HG03460 (cell line): ENCODE results near the gene RGSL1.

Source experiments
- ATAC-seq: cut with Tn5 transposase; IDR thresholded peaks from one replicate; pipeline ENCODE4 v1.9.1; 2021; ENCODE audit not compliant: unreplicated experiment

Gene RGSL1

DNA sequence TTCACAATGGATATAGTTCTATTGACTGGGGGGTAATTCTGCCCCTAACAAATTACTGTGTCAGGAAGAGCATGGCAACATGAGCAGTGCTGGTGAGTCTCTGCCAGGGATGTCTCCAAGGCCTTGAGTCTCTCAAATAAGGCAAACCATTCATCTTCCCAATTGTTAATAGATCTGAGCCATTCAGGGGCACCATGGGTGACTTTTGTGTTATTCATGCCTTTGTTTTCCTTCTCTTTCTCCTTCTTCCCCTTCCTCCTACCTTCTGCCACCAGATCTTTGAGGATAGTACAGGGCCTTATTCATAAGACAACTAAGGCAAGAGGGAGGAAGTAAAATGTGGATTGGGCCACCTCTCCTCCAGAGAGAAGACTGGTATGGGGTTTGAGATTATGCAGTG, at the start of gene RGSL1:
Gene RGSL1, plus strand, starts transcription at position 60 of the 400 bp plus-strand sequence. Its CDS starts 20 bp downstream, at position 80.
- no peak for ATAC-seq

DNA sequence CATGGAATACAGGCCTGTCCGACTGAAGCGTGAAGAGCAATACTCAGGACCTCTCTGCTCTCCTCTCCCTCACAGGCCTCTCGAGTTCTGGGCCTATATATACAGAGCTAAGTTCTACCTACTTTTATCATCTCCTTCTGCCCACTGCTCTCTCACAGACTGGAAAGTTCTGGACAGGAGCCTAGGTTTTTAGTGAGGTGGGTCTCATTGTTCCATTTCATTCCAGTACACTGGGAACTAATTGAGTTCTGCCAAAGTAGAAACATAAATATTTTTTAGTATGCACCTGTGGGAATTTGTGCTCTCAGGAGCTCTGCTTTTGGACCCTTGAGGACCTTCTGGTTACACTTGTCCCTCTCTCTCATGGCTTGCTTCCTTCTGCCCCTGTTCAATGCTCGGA, 49.4 kb upstream of the RGSL1 start, which contains the start of gene TEDDM1:
Gene TEDDM1, minus strand, starts transcription at position 101 of the 400 bp plus-strand sequence. CDS start 182 bp downstream, outside the sequence.
- no peak for ATAC-seq

DNA sequence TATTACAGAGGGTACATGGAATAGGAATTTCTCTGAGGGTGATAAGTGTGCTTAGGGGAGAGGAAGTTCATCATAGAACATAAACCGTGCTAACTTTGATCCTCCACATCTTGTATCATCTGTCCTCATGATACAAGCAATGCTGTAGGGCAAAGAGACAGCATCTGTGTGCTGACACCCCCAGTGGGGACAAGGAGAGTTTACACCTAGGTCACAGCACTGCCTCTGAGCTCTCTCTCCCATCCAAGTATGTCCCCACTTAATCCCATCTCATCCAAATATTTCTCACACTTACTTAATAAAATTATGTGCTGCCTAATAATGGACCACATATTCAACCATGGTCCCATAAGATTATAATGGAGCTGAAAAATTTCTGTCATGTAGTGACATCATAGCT, 45.2 kb upstream of the RGSL1 start:
- no peak for ATAC-seq

DNA sequence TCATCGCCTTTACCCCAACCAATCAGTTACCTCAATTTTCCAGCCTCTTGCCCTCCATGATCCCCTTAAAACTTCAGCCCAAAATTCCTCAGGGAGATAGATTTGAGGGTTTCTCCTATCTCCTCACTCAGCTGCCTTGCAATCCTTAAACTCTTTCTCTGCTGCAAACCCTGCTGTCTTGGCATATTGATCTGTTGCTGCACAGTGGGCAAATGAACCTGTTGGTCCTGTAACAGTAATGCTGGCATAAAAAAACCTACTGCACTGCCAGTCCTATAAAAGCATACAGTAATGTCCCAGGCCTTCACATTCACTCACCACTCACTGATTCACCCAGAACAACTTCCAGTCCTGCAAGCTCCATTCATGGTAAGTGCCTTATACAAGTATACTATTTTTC, 44.4 kb upstream of the RGSL1 start:
- no peak for ATAC-seq

DNA sequence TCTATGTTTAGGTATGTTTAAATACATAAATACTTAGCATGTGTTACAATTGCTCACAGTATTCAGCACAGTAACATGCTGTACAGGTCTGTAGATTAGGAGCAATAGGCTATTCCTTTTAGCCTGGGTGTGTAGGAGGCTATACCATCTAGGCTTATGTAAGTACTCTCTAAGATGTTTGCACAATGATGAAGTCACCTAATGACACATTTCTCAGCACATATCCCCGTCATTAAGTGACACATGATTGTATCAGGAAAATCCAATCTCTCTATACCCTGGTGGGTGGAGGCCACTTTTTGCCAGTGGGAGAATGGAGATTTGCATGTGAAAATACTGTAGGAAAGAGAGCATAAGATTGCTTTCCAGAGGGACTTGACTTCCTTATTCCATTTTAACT, 43.9 kb upstream of the RGSL1 start:
- ATAC-seq, result no peak

DNA sequence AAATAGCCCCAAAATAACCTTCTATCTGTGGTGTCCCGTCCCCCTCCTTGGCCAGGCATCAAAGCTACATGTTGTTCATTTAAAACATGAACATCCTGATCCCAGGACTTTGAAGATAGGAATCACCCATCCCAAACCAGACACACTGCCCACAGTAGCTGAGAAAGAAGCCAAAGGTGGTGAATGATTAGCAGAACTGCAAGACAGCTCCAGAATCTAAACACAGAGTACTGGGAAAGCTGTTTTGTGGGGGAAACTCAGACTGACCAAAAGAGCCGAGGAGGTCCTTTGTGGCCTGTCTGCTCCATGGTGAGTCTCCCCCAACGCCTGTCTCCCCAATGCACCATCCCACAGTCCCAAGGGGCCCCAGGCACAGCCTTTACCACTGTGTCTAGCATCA, 42.2 kb upstream of the RGSL1 start:
- no peak for ATAC-seq

DNA sequence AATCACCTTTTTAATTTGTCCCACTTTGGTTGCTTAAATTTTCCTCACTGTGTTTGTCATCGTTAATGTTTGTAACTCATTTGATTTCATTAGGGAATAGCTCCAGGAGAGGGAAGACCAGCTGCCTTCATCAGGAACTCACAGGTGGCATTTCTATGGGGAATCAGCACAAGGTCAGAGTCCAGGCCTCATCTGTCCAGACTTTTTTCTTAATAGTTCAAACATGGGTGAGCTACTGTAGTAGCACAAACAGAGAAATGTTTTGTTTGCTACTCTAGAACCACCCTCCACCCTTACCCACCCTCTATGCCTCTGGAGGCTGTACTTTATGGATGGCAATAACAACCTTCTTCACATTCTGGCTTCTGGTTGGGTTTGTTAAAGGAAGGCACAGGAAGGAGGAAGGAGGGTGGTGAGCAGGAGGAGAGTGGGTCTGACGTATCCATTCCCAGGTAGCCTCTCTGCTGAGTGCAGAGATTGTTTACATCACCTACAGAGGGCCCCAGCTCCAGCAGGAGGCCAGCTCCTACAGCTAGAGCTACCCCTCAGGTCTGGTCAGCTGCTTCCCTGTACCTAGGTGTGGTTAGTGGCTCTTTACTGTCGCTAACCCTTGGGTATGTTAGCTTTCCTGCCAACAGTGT, 41.4 kb upstream of the RGSL1 start:
- no peak for ATAC-seq

DNA sequence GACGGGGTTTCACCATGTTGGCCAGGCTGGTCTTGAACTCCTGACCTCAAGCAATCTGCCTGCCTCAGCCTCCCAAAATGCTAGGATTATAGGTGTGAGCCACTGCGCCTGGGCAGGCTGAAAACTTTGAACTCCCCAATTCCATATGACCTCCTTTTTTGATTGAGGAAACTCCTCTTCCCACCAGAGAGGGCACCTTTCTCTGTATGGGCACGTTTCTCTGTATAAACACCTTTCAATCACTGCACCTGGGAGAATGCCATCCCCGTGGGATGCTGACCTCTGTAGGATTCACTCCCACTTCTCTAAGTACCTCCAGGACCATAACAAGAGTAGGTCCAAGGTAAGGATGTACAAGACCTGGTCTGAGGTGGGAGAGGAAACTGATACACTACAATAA, 39.8 kb upstream of the RGSL1 start:
- no peak for ATAC-seq

DNA sequence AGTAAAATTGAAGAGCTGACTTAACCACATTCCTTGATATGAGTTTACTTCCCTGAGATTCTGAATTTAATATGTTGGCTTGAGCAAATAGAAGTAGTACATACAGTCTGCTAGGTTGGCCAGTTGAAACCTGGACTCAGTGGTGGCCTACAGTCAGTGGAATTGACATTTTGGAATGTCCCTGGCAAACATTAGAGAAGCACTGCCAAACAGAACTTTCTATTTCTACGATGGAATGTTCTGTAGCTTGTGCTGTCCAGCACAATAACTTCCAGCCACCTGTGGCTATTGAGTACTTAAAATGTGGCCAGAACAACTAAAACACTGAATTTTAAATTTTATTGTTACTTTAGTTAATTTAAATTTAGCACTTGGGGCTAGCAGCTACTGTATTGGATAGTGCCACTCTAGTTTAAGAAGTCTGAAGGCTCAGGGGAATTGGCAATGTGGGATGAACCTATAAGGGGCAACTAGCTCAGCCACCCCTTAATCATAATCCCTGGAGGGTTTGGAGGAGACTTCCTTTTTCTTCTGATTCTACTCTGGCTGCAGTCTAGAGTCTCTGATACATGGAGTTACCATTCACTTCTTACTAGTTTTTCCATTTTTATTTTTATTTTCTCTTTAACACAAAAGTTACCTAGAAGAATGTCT, 39.2 kb upstream of the RGSL1 start:
- ATAC-seq, result no peak

DNA sequence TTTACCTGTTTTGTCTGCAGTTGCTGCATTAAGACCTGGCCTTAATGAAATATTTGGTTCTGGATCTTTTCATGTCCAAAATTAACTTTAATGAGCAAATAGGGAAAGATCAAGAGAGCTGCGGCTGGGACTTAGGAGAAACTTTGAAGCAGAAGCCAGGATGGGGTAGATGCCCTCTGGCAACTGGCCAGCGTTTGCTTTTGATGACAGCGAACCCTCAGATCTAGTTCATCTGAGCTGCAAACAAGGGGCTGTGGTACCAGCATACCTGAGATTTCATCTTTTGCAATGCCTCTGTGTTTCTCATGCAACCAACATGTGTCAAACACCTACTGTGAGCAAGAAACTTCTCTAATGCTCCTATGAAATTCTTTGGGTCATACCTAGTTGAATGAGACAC, 36.5 kb upstream of the RGSL1 start:
- no peak for ATAC-seq

DNA sequence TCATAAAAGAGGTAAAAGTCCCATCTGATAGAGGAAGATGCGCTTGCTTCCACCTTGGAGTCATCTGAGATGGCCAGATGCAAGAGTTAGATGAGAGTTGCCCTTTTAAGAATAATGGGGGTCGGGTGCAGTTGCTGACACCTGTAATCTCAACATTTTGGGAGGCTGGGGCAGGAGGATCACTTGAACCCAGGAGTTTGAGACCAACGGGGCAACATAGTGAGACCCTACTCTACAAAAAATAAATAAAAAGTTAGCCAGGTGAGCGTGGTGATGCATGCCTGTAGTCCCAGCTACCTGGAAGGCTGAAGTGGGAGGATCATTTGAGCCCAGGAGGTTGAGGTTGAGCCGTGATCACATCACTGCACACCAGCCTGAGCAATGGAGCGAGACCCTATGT, 36.0 kb upstream of the RGSL1 start:
- ATAC-seq, result no peak

DNA sequence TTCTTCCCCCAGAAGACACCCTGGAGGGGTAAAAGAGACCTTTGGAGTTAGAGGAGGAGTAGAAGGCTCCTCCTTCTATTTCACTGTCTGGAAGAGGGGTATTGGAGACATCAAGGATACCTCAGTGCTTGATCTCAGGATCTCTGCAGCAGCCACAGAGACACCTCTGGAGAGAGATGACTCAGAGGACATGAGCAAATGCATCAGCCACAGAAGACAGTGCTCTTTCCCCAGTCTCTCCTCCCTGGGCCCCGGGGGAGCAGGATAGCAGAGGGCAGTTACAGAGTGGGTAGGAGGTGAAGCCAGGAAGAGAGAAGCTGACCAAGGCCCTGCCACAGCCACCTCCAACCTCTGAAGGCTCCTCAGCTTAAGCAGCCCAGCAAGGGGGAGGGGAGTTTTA, 34.2 kb upstream of the RGSL1 start:
- ATAC-seq, result no peak

DNA sequence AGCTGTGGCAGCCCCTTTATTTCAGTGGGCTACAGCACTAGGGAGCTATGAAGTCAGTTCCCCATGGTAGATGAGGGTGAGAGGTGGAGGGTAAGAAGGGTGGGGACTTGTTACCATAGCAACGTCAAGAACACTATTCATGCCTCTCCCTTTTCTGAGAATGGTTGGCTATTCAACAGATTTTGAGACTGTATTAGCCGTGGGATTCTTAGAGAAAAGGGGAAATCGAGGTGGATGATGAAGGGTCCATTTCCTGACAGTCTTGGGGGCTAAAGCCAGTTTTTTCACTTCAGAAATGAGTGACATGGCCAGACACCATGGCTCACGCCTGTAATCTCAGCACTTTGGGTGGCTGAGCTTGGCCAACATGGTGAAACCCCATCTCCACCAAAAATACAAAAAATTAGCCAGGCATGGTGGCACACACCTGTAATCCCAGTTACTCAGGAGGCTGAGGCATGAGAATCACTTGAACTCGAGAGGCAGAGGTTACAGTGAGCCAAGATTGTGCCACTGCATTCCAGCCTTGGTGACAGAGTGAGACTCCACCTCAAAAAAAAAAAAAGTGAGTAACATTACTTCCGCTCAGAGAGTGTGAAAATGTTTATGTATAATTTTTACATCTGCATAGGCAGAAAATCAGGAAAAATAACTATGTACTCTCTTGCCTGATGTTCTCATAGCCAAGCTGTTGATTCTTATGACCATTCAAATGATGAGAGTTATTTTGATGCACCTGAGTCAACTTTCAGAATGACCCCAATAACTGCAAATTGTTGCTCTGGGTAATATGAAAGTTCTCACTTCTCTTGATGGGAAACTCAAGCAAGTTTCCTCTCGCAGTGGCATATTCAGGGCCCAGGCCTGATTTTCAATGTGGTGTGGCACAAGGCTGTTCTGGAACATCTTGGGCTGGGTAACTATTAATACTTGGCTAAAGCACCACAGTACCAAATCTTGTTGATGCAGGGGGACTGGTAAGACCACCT, 23.2 kb upstream of the RGSL1 start:
- peak; percentile 68 for ATAC-seq

DNA sequence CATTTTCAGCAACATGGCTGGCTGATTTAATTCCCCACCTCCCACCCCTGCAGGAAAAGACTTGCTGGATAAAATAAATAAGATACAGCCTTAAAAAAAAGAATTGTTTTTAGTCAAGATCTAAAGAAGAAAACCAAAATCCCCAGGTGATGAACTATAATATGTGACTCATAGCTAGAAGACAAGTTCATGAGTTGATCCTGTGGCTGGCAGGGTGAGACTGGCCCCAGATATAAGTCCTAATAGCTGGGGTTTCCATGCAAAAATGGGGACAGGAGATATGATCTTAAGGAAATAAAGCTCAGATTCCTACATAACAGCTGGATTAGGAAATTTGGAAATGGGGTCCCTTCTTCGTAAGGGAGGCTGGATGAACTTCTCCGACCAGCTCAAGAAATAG, 21.9 kb upstream of the RGSL1 start:
- ATAC-seq, result no peak

DNA sequence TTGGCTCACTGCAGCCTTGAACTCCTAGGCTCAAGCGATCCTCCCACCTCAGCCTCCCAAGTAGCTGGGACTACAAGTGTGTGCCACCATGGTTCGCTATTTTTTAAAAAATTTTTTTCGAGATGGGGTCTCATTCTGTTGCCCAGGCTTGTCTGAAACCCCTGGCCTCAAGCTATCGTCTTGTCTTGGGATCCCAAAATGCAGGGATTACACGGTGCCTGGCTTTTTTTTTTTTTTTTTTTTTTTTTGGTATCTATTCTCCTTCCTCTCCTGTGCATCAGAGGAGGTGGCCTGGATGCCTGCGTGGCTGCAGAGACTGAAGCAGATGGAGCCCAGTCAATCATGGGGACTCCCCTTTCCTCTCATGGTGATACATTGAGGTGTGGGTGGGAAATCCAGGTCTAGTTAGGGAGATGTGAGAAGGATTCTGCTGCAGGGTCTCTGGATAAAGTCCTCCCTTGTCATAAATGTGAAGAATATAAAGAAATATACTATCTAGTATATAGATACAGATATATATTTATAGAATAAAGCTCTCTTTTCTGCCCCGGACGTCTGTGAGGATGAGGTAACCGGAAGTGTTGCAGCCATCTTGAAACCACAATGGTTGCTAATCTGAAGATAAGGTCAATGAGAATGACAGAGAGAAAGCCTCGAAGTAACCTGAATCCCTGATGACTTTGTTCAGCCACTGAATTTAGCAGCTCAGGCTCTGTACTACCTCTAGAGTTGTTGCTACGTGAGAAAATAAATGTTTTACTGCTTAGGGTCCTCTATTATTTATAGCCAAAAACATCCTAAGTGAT, 19.5 kb upstream of the RGSL1 start:
- no peak for ATAC-seq

DNA sequence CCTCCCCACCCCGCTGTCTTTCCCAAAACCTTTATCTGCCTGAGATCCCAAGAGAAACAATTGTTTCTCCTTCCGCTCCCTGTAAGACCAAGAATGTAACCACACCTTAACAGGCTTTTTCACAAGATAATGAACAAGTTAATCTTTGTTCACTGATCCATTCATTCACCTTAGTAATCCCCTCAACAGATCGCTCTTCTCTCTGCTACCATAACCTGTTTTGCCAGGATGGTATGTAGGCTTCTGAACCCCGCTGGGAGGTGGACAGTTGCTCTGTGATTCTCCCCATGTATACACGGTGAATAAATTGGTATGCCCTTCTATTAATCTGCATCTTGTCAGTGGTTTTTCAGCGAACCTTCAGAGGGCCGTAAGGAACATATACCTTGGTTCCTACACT, 18.7 kb upstream of the RGSL1 start:
- no peak for ATAC-seq

DNA sequence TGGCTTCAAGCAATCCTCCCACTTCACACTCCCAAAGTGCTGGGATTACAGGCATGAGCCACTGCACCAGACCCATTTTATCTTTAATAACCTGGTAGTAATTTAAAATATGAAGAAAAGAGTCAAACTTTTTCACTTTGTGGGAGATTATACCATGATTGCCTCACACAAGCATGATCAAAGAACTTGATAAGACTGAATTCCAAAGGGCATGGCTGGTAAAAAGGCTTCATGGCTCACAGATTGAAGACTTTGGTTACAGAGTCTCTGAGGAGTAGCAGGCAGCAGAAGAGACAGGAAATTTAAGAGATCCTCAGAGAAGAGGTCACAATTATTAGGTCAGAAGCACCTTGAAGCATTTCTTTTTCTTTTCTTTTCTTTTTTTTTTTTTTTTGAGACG, 16.4 kb upstream of the RGSL1 start:
- ATAC-seq, result no peak

DNA sequence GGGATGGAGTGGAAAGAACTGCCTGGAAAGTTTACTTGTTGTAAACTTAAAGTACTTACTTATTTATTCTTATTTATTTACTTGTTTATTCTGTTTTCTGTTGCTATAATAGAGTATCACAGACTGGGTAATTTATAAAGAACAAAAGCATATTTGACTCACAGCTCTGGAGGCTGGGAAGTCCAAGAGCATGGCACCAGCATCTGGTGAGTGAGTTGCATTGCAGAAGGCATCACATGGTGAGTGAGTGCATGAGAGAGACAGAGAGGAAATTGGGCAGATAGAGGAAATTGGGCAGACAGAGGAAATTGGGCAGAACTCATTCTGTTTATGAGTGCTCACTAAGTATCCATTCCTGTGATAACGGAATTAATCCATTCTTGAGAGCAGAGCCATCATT, 11.6 kb upstream of the RGSL1 start:
- no peak for ATAC-seq

DNA sequence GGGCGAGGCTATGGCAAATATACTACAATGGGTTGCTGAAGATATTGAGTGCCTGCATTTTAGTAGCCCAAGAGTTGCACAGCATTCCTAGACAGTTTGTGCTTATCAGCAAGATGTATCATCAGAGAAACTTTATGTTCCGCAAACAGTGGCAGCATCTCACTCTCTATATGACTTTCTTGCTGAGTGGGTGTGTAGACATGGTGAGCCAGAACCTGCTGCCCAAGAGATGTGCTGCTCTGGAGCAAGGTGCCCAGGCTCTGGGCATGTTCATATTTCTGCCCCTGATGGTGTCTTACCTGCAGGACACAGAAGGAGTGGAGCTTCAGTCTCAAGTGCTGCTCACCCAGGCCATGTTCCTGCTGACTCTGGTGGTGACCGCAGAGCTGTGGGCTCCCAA, 8.2 kb upstream of the RGSL1 start:
- ATAC-seq, result no peak

DNA sequence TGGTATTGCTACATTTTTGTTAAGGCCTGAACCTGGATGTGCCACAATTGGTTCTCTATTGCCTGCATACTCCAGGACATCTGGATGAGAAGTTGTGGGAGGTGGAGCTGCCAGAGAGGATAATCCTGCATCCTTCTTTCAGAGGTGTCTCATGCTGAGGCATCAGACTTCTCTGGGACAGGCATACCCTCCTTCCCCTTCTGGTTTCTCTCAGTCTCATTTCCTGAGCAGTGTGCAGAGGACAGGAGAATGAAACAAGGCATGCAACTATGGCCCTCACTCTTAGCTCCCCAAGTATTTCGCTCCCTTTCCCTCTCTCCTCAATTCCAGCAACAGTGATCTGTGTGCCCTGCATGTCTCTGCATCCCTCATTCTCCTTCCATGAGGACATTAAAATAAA, 7.6 kb upstream of the RGSL1 start:
- no peak for ATAC-seq

DNA sequence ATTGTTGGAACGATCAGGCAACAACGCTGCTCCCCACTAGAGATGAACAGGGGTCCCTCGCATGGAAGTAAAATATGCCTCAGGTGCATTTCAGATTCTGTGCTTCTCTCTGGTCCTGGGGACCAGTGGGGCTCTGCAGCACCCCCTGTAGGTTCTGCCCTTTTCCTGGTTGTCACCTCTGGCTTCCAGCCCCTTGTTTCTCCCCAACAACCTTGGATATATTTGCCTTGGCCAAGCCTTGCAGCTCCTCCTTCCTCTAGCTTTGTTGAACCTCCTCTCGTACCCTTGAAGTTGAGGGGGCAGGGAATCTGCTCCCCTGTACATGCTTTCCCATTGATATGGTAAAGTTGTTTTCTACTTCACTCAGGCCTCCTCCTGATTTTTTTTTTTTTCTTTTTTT, 5.4 kb upstream of the RGSL1 start:
- no peak for ATAC-seq
